Measurements from ENCODE around the gene FAM234B.
A peak's percentile ranks its signal among the peaks of the same experiment; 100 is the strongest.

The FAM234B gene

DNA sequence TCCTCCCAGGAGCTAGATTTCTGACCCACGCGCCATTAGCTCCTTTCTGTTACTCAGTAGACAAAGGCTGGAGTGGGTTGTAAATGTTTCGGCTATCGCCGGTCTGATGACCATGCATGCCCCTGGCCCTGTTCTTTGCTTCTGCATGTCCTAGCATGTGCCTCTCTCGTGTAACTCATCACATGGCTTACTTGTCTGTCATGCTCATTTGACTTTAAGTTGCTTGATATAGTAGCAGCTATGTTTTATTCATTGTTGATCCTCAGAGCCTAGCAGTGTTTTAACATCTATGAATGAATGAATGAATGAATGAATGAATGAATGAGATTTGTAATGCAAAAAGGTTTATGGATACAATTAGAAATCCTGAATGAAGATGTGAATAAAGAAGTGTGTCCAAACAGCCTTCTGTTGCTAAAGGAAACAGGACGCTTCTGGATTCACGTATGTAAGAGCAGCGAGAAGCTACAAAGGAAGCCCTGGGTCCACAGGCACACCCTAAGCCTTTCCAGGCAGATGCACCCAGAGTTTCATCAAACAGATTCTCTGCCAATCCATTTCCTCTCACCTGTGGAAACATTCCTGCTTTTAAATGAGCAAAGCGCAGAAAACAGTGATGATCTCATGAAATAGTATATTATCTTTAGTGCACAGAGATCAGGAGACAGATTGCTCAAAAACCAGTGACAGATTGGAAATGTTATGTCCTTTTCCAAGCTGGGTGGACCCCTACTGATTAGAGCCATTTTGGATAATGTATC, 55.8 kb downstream of the FAM234B start:
- DNase-seq = no peak
- peaks cover 0 to 3% of the 10 kb centered on the region in 2 donors for H3K36me3 Mint-ChIP-seq
- no peak for ATAC-seq (replicated peaks)
- peak overlapping the region; percentile 90 for H3K27ac Mint-ChIP-seq
- peaks cover 50 to 73% of the 10 kb centered on the region in 2 donors for H3K4me1 Mint-ChIP-seq
- no peaks in the 10 kb centered on the region for H3K9me3 Mint-ChIP-seq
- H3K27me3 Mint-ChIP-seq = no peaks in the 10 kb centered on the region
- peak overlapping the region in 1 of 2 donors; percentile 91 for H3K4me3 Mint-ChIP-seq

DNA sequence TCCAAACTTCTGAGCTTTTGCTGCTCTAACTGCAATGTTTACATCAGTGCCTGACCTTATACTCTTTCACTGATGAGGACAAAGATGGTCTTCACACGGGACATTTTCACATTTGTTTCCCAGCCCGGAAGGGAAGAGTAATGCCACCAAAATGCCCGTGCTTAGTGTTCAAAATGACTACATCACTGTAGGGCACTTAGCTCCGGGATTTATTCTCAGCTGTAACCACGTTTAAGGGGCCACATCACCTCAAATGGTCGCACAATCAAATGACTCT, 56.4 kb downstream of the FAM234B start:
- H3K4me3 Mint-ChIP-seq = peak overlapping the region; percentile 85 to 91
- DNase-seq (no peak), ATAC-seq (replicated peaks) (no peak)
- H3K27ac Mint-ChIP-seq = peak overlapping the region; percentile 90
- peaks cover 47 to 69% of the 10 kb centered on the region in 2 donors for H3K4me1 Mint-ChIP-seq
- peaks cover 0 to 3% of the 10 kb centered on the region in 2 donors for H3K36me3 Mint-ChIP-seq
- H3K27me3 Mint-ChIP-seq = no peaks in the 10 kb centered on the region
- no peaks in the 10 kb centered on the region for H3K9me3 Mint-ChIP-seq

DNA sequence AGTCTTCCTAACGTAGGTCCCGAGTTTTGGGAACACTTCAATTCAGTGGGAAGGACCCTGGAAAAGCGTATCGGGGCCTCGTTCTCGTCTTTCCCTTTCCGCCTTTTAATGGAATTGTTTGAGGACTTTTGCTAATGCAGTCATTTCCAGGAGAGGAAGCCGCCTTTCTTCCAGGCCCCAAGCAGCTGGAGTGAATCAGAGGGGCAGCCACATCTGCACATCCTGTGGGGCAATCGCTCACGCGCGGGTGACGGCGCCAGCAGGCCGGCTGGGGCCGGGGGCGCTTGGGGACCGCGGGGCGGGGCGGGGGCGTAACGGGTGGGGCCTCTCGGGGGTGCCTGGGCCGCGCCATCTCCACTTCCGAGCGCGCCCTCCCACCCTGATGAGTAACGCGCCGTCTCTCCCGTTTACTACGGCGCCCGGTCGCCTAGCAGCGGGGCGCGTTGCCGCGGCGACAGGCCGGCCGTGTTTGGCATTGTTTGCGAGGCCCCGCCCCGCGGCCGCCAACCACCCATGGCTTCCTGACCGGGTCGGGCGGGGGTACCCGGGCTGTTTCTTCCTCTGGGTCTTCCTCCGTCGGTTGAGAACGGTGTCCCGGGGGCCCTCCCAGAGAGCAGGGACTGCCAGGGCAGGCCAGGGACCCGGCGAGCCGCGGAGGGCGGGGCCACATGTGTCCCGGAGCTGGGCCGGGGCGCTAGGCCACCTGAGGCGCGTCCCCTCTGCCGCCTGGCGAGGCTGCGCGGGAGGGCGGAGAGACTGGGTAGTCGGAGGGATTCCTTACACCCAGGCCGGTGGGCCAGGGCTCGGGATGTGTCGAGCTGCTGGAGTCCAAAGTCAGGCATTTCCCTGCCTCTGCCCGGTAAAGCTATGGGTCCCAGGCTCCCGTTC, 56.9 kb downstream of the FAM234B start:
- Mint-ChIP-seq H3K9me3 (no peaks in the 10 kb centered on the region), H3K4me1 (peaks cover 45 to 69% of the 10 kb centered on the region in 2 donors), H3K27ac (peak overlapping the region; percentile 95), H3K27me3 (no peaks in the 10 kb centered on the region), H3K4me3 (peak overlapping the region; percentile 85 to 91), H3K36me3 (peaks cover 0 to 3% of the 10 kb centered on the region in 2 donors)
- ATAC-seq (replicated peaks) = peak; percentile 75 to 80
- DNase-seq = peak; percentile 73

DNA sequence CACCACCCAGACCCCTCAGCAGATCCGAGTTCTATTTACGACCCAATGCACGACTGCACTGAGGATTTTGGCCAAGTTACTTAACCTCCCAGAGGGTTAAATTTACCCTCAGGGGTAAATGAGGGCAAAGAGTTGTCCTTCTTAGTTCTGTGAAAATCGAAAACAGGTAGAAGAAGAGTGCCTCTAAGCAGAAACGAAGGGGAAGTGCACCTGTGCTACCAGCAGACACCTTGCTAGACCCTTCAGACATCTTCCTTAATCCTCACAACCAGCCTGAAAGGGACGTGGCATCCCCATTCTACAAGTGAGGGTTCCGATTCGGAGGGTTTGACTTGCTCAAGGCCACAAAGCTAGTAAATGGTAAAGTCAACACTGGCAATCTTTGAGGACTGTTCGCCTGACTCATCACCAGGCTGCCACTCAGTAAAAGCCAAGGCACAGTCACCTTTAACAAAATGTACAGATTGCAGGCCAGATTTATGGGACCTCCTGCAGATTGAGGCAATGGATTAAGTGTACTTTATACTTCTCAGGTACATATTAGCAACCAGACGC, 57.7 kb downstream of the FAM234B start:
- Mint-ChIP-seq H3K36me3 (peaks cover 0 to 3% of the 10 kb centered on the region in 2 donors), H3K9me3 (no peaks in the 10 kb centered on the region), H3K4me1 (peaks cover 45 to 66% of the 10 kb centered on the region in 2 donors), H3K27ac (peak overlapping the region; percentile 95), H3K4me3 (peak overlapping the region; percentile 85 to 91), H3K27me3 (no peaks in the 10 kb centered on the region)
- ATAC-seq (replicated peaks) (no peak), DNase-seq (no peak)

DNA sequence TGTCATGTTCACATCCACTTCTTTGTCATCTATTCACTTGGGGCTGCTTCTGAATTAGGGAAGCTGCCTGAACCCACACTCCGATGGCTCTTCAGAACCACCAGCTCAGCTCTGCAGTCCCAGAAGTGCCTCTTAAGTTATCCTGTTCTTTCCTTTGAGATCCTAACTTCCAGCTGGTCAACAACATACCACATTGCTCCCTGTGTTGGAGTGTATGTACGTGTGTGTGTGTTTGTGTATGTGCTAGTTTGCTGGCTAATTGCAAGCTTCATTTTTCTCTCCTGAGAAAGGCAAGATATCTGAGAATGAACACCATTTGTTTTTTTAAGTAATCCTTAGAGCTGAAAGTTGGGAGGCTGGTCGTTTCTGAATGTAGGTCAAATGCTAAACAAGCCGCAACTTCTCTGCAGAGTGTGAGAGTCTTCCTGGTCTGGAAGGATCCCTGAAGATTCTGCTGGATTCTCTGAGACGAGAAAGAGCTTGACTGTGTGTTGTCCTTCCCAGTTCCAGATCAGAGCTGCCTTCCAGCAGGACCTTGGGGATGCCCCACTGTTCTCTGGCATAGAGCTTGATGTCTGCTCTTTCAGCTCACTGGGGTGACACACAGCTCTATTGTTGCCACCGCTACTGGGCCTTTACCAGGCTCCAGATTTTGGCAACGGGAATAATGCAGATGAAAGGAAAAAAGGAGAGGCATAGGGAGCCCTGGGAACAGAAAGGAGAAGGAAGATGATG, 58.4 kb downstream of the FAM234B start:
- H3K4me1 Mint-ChIP-seq = peaks cover 42 to 59% of the 10 kb centered on the region in 2 donors
- no peak for ATAC-seq (replicated peaks)
- peak overlapping the region; percentile 62 for H3K27ac Mint-ChIP-seq
- H3K27me3 Mint-ChIP-seq = no peaks in the 10 kb centered on the region
- no peaks in the 10 kb centered on the region for H3K9me3 Mint-ChIP-seq
- peak overlapping the region in 1 of 2 donors; percentile 3 for H3K4me3 Mint-ChIP-seq
- DNase-seq = no peak
- H3K36me3 Mint-ChIP-seq = no peaks in the 10 kb centered on the region

DNA sequence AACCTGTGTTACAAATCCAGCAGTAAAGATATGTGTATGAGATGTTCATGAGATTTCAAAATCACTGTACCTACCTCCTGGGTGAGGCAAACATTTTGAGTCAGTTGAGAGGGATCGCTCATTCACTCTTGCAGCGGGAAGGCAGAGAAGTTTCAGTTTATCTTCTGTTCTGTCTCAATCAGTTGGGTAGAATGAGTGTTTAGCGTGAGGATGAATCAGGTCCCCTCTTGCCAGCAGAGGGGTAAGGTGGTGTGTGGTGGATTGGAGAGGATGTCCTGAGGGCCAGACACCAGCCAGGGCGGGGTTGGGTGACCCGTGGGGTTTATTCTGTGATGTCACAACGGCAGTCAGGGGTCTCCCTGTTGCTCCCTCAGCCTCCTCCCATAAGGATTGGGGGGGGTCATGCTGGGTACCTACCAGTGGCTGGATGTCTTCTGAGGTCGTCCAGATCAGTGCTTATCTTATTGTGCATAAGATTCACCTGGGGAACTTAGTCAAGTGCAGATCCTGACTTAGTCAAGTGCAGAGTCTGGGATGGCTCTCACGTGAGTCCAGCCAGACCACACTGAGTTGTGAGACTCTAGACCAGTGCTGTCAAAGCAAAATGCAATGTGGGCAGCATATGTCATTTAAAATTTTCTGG, 59.3 kb downstream of the FAM234B start, which contains the start of gene GSG1:
GSG1 (minus strand) TSS at position 277 of the 643 bp plus-strand sequence; CDS start at position 122, 155 bp downstream.
- Mint-ChIP-seq H3K27me3 (no peaks in the 10 kb centered on the region), H3K4me3 (peak within 1 kb of the TSS in 1 of 2 donors; percentile 3), H3K4me1 (peaks cover 37 to 56% of the 10 kb centered on the region in 2 donors), H3K27ac (peak within 1 kb of the TSS; percentile 62), H3K36me3 (no peaks in the 10 kb centered on the region), H3K9me3 (peaks cover 0 to 3% of the 10 kb centered on the region in 2 donors)
- ATAC-seq (replicated peaks) (no peak), DNase-seq (no peak)

DNA sequence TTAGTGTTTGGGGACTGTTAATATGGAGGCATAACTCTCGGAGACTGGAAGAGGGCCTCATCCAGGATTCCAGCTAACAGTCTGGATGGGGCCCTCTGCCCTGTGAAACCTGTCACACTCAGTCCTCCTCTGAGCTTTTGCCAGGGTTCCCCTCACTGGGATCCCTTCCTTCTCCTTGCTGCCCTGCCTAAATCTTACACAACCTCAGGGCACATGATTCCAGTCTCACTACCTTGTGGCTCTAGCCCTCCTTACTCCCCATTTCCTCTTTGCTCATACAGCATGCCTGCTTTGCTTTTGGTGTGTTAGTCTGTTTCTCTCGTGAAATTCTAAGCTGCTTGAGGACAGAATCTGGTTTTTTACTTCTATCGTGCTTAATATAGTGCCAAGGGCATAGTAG, 60.2 kb downstream of the FAM234B start:
- H3K4me3 Mint-ChIP-seq = no peak overlapping the region
- no peaks in the 10 kb centered on the region for H3K36me3 Mint-ChIP-seq
- H3K4me1 Mint-ChIP-seq = peaks cover 28 to 47% of the 10 kb centered on the region in 2 donors
- no peak for ATAC-seq (replicated peaks)
- H3K27me3 Mint-ChIP-seq = no peaks in the 10 kb centered on the region
- DNase-seq = no peak
- H3K27ac Mint-ChIP-seq = no peak overlapping the region
- peaks cover 0 to 3% of the 10 kb centered on the region in 2 donors for H3K9me3 Mint-ChIP-seq

DNA sequence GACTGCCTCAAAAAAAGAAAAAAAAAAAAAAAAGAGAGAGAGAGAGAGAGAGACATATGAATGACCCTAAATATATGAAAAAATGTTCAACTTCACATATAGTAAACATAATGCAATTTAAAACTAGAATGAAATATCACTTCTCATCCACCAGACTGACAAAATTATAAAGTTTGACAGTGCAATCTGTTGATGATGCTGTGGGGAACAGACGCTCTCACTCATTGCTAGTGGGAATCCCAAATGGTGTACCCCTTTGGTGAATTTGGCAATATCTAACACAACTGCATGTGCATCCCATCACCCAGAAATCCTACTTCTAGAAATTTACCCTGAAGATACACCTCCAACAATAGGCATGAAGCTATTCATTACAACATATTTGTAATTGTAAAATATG, 61.6 kb downstream of the FAM234B start:
- no peak overlapping the region for H3K4me3 Mint-ChIP-seq
- no peaks in the 10 kb centered on the region for H3K36me3 Mint-ChIP-seq
- DNase-seq (no peak), ATAC-seq (replicated peaks) (no peak)
- no peak overlapping the region for H3K27ac Mint-ChIP-seq
- H3K27me3 Mint-ChIP-seq = no peaks in the 10 kb centered on the region
- H3K9me3 Mint-ChIP-seq = peaks cover 0 to 3% of the 10 kb centered on the region in 2 donors
- peaks cover 16 to 33% of the 10 kb centered on the region in 2 donors for H3K4me1 Mint-ChIP-seq

DNA sequence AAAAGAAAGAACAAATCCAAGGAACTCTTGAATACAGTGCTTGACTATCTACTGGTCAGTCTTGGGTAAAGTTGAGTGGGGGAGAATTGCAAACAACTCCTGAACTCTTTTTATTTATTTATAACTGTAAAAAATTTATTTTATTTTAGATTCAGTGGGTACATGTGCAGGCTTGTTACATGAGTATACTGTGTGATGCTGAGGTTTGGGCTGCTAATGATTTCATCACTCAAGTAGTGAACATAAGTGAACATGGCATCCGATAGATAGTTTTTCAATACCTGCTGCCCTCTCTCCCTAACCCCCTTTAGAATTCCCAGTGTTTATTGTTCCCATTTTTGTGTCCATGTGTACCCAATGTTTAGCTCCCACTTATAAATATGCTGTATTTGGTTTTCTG, 62.5 kb downstream of the FAM234B start:
- Mint-ChIP-seq H3K9me3 (peaks cover 0 to 3% of the 10 kb centered on the region in 2 donors), H3K36me3 (no peaks in the 10 kb centered on the region), H3K27ac (no peak overlapping the region), H3K27me3 (no peaks in the 10 kb centered on the region), H3K4me1 (peaks cover 12 to 24% of the 10 kb centered on the region in 2 donors), H3K4me3 (no peak overlapping the region)
- DNase-seq (no peak), ATAC-seq (replicated peaks) (no peak)

DNA sequence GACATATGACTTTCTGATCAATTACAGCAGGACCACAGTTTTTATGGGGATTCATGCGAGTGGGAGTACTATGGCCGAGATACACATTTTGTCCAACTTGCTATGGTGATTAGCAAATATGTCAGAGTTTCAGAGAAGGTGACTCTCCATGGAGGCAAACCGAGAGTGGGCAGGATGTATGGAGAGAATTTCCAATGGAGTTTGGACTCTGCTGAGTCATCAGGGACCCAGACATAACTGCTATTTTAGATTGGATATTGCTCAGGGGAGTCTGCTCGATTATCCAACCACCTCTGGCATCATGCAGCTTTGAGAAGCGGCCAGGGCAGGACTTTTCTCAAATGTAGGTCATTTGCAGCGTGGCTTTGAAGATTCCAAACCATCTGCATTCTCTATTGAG, 68.8 kb downstream of the FAM234B start:
- Mint-ChIP-seq H3K36me3 (no peaks in the 10 kb centered on the region), H3K27me3 (peaks cover 8 to 14% of the 10 kb centered on the region in 2 donors), H3K4me3 (no peak overlapping the region), H3K27ac (no peak overlapping the region), H3K4me1 (peaks cover 0 to under 1% of the 10 kb centered on the region in 2 donors), H3K9me3 (peaks cover 0 to 3% of the 10 kb centered on the region in 2 donors)
- ATAC-seq (replicated peaks) (no peak), DNase-seq (no peak)

DNA sequence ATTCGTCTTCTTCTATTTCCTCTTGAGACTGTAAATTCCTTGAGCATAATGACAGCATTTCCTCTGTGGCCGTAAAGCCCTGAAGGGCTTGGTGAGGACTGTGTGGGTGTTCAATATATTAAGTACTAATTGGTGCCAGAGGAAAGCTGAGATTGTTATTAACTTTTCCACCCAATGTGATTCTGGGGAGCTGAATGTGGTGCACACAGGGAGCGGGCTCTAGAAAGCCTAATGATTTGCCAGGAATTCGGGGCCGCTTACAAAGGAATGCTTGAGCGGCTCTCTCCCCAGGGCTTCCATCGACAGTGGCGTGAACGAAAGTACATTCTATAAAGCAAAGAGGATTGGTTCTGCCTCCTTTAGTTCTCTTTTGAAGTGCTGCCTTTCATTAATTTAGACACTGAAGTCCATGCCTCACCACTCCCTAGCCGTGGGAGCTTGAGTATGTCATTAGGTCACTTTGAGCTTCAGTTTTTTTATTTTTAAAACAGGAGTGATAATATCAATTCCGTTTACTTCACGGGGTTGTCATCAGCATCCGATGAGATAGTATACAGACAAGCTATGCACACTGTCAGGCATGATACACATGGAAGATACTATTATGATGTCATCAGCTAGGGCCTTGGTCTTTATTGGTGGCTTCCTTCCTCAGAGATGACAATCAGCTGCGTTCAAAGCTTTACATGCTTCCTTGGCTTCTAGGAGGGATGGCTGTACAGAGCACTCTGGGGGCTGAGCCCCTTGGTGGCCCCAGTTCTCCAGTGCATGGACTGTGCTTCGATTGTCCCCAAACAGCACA, 70.3 kb downstream of the FAM234B start:
- H3K27me3 Mint-ChIP-seq = peaks cover 8 to 14% of the 10 kb centered on the region in 2 donors

DNA sequence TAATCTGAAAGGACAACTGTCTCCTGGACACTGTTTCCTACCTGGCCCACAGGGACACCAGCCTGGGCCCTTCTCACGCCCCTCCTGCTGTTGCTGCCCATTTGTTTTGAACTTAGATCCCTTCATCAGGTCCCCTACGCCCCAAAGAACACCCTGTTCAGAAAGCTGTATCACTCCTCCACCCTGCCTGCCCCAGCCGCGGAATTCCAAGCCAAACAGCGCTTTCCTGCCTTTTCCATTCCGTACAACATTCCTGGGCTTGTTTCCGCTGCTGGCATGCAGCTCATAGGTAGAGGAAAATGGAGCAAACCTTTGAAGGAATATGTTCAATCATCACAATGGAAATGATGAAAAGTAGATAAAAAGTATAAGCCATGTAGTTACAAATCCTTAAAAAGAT, 72.1 kb downstream of the FAM234B start:
- no peak for DNase-seq
- Mint-ChIP-seq H3K9me3 (no peaks in the 10 kb centered on the region), H3K27ac (no peak overlapping the region), H3K36me3 (no peaks in the 10 kb centered on the region), H3K4me1 (no peaks in the 10 kb centered on the region), H3K27me3 (peaks cover 8 to 14% of the 10 kb centered on the region in 2 donors), H3K4me3 (no peak overlapping the region)
- no peak for ATAC-seq (replicated peaks)

More for the DNA sequence above, 70.3 kb downstream of the FAM234B start:
- no peaks in the 10 kb centered on the region for H3K4me1 Mint-ChIP-seq
- H3K27ac Mint-ChIP-seq = no peak overlapping the region
- no peak overlapping the region for H3K4me3 Mint-ChIP-seq
- H3K9me3 Mint-ChIP-seq = no peaks in the 10 kb centered on the region
- DNase-seq (no peak), ATAC-seq (replicated peaks) (no peak)
- H3K36me3 Mint-ChIP-seq = no peaks in the 10 kb centered on the region

DNA sequence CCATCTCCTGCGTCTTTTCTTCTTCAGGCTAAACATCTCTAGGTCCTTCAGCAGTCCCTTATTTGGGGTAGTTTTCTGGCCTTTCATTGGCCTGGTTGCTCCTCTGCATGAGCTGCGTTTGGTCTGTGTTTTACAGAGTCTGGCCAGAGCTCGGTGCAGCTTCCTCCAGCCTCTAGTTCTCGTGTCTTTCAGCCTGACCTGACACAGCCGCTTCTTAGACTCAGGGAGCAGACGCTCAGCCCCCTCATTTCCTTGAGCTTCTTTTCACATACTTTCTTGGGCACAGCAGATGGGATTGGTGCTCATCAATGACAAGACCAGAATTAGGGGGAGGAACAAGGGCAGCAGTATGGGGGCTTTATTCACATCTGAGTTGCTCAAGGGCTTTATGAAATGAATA, 72.8 kb downstream of the FAM234B start:
- H3K9me3 Mint-ChIP-seq = no peaks in the 10 kb centered on the region
- no peaks in the 10 kb centered on the region for H3K4me1 Mint-ChIP-seq
- H3K4me3 Mint-ChIP-seq = no peak overlapping the region
- ATAC-seq (replicated peaks) = no peak
- peaks cover 8 to 14% of the 10 kb centered on the region in 2 donors for H3K27me3 Mint-ChIP-seq
- no peak overlapping the region for H3K27ac Mint-ChIP-seq
- DNase-seq = no peak
- no peaks in the 10 kb centered on the region for H3K36me3 Mint-ChIP-seq
